ENCODE data around the gene HLA-DRB1.
A peak's percentile ranks its signal among the peaks of the same experiment; 100 is the strongest.
"Not testable (repeated sequence)": the region's sequence is repeated elsewhere in the genome, so short reads cannot be mapped to it uniquely, and the experiment has no call there.

Gene HLA-DRB1

GRCh38 chr6:32562940-32563339 is 26.7 kb downstream of the HLA-DRB1 start:
- DNase-seq (ENCODE audit: low read depth): no peak

DNA sequence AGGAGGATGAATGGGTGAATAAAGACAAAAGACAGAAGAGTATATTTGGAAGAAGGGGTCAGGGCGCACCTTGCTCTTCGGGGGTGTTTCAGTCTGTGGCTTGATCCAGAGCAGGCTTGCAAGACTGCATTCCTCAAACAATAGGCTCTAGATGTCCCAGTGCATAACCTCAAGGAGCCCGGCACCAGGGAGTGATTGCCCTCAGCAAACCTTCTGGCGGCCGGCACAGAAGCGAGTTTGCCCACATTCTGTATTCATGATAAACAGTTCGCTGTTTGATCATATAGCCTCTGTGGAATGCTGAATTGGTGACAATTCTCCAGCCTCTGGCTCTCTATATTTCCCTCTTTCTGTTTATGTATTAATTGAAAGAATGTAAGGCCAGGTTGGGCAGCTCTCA is 29.9 kb downstream of the HLA-DRB1 start:
- DNase-seq (ENCODE audit: low read depth): no peak

GRCh38 chr6:32558426-32559057 is 31.1 kb downstream of the HLA-DRB1 start:
- DNase-seq (ENCODE audit: low read depth): no peak

GRCh38 chr6:32554116-32554965 is 35.3 kb downstream of the HLA-DRB1 start:
- DNase-seq (ENCODE audit: low read depth): no peak

GRCh38 chr6:32553037-32553742 is 36.5 kb downstream of the HLA-DRB1 start:
- DNase-seq (ENCODE audit: low read depth): no peak

GRCh38 chr6:32551410-32551809 is 38.2 kb downstream of the HLA-DRB1 start:
- DNase-seq (ENCODE audit: low read depth): no peak

- DNase-seq (ENCODE audit: low read depth): no peak
These were observed 49.8 kb downstream of the HLA-DRB1 start for GRCh38 chr6:32539839-32540238.

- DNase-seq (ENCODE audit: low read depth): not testable (repeated sequence)
These were observed 59.2 kb downstream of the HLA-DRB1 start for GRCh38 chr6:32530431-32530793.

GRCh38 chr6:32529697-32530430 is 59.8 kb downstream of the HLA-DRB1 start, which contains the start of gene HLA-DRB5:
Gene HLA-DRB5, minus strand, starts transcription at chr6:32530287. Its CDS starts 63 bp downstream, at chr6:32530224.
- peak; percentile 1 for DNase-seq (ENCODE audit: low read depth)

All from stimulated activated CD8-positive, alpha-beta memory T cell treated with anti-CD3 and anti-CD28 coated beads, Interleukin-12 subunit alpha, Interleukin-12 subunit beta, amount 100 ng/mL, for 4 hours (primary cell).